Measurements from ENCODE around the gene ZNF608. TPM values are rescaled to one million over a fixed set of nuclear protein-coding genes. Genes with fewer than 3 reads are reported as not detected.

Gene ZNF608
- total RNA-seq, 6 experiments from 2014 or later: 0.28 to 0.85 (median 0.33) TPM

- Mint-ChIP-seq H3K36me3 (ENCODE audit: low read depth) (no peaks in the 10 kb centered on the region), H3K4me3 (no peak overlapping the region), H3K4me1 (ENCODE audit: low read depth) (no peaks in the 10 kb centered on the region), H3K27me3 (ENCODE audit: insufficient read depth) (no peaks in the 10 kb centered on the region; the same call in none of the 2 replicates), H3K27ac (no peak overlapping the region), H3K9me3 (peaks cover 4% of the 10 kb centered on the region; the same call in 1 of the 2 replicates)
- no peak for DNase-seq
- no peak for TF ChIP-seq CTCF (IDR thresholded peaks at IDR 0.05)
Observed at GRCh38 chr5:124761010-124761409, 14.6 kb upstream of the ZNF608 start.

DNA sequence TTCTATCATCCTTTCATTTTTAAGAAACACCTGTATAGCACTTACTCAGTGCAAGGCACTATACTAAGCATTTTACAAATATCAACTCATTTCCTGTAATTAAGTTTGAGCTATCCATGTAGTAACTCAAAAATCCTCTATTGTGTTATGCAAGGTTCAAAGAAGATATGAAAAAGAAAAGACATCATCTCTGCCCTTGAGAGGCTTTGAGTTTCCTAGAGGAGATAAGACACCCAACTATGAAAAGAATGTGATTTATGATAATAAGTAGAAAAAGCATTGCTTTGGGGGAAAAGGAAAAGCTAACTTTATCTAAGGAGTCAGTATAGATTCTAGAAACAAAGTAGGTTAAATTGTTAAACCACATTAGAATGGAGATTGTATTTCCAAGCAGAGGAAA is 14.2 kb upstream of the ZNF608 start:
- no peak overlapping the region for H3K4me3 Mint-ChIP-seq
- H3K27ac Mint-ChIP-seq: no peak overlapping the region
- DNase-seq: no peak
- no peaks in the 10 kb centered on the region for H3K36me3 Mint-ChIP-seq (ENCODE audit: low read depth)
- no peaks in the 10 kb centered on the region for H3K4me1 Mint-ChIP-seq (ENCODE audit: low read depth)
- no peaks in the 10 kb centered on the region; the same call in none of the 2 replicates for H3K27me3 Mint-ChIP-seq (ENCODE audit: insufficient read depth)
- H3K9me3 Mint-ChIP-seq: peaks cover 4% of the 10 kb centered on the region; the same call in 1 of the 2 replicates
- no peak for TF ChIP-seq CTCF (IDR thresholded peaks at IDR 0.05)

- Mint-ChIP-seq H3K36me3 (ENCODE audit: low read depth) (no peaks in the 10 kb centered on the region), H3K4me3 (no peak overlapping the region), H3K27ac (no peak overlapping the region), H3K4me1 (ENCODE audit: low read depth) (no peaks in the 10 kb centered on the region), H3K27me3 (ENCODE audit: insufficient read depth) (peaks cover 6% of the 10 kb centered on the region), H3K9me3 (no peaks in the 10 kb centered on the region)
- TF ChIP-seq CTCF (IDR thresholded peaks at IDR 0.05): no peak
- no peak for DNase-seq
Observed at GRCh38 chr5:124755565-124755964, 9.1 kb upstream of the ZNF608 start.

GRCh38 chr5:124755041-124755440 is 8.6 kb upstream of the ZNF608 start:
- no peak for TF ChIP-seq CTCF (IDR thresholded peaks at IDR 0.05)
- Mint-ChIP-seq H3K27me3 (ENCODE audit: insufficient read depth) (peaks cover 6% of the 10 kb centered on the region), H3K4me1 (ENCODE audit: low read depth) (no peaks in the 10 kb centered on the region), H3K27ac (no peak overlapping the region), H3K9me3 (no peaks in the 10 kb centered on the region), H3K4me3 (no peak overlapping the region), H3K36me3 (ENCODE audit: low read depth) (no peaks in the 10 kb centered on the region)
- no peak for DNase-seq

DNA sequence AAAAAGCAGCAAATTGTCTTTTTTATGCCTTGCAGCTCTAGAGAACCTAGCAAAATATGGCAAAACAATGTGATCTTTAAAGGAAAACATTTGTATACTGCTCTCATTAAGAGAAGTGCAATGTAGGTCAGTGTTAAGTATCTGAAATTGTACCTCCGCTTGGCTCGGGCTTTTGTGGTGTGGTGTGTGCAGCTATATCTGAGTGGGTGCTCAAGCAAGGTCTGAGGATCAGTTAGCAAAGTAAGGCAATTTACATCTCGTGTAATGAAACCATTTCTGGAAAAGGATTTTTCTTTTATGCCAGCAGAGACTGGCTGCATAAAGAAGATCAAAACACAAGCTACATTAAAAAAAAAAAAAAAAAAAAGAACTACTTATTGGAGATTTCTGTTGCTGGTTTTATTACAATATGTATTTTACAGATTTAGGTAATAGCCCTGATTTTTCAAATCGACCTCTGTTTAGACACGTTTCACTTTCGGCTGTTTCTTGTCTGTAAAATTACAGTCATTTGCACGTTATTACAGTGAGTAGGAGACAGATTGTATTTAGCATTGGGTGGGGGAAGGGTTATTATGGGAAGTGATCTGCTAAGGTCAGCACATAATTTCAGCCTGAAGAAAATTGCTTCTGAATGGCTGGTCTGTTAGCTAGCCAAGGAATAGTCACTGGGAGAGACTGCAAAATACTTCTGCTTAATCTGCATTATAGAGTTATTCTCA is 7.9 kb upstream of the ZNF608 start:
- Mint-ChIP-seq H3K36me3 (ENCODE audit: low read depth) (no peaks in the 10 kb centered on the region), H3K4me3 (no peak overlapping the region), H3K9me3 (no peaks in the 10 kb centered on the region), H3K27ac (no peak overlapping the region), H3K4me1 (ENCODE audit: low read depth) (no peaks in the 10 kb centered on the region; the same call in 1 of the 2 replicates), H3K27me3 (ENCODE audit: insufficient read depth) (peaks cover 7% of the 10 kb centered on the region)
- no peak for TF ChIP-seq CTCF (IDR thresholded peaks at IDR 0.05)
- DNase-seq: no peak

All from HFFc6 (cell line).